ENCODE results near the gene POLR2L. TPM values are rescaled to one million over a fixed set of nuclear protein-coding genes. Genes with fewer than 3 reads are reported as not detected.

The POLR2L gene
- total RNA-seq, 2 experiments from 2014 or later, result 127 to 140 TPM

DNA sequence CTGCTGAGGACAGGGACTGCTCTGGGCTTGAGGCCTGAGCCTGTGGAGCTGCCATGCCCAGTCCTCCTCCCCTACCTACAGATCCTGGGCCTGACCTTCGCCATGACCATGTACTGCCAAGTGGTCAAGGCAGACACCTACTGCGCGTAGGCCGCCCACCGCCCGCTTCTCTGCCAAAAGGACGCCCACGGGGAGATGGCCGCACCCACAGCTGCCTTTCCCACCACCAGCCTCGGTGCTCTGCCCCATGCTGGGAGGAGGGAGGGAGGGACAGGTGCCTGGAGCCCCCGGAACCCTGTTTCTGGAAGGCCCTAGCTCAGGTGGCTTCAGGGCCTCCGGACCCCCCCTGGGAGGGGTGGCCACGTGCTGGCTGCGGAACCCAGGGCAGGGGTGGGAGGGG, 24.2 kb upstream of the POLR2L start:
- H3K4me3 Mint-ChIP-seq, result no peak overlapping the region
- H3K27ac Mint-ChIP-seq, result no peak overlapping the region
- DNase-seq, result no peak
- ChIA-PET POLR2A (no interaction called here), CTCF (no interaction called here)
- ATAC-seq, result no peak
- H3K27me3 Mint-ChIP-seq (ENCODE audit: low read depth), result no peaks in the 10 kb centered on the region
- H3K9me3 Mint-ChIP-seq (ENCODE audit: insufficient read depth), result no peaks in the 10 kb centered on the region
- H3K36me3 Mint-ChIP-seq (ENCODE audit: low read depth), result no peaks in the 10 kb centered on the region
- no peaks in the 10 kb centered on the region for H3K4me1 Mint-ChIP-seq (ENCODE audit: low read depth)

DNA sequence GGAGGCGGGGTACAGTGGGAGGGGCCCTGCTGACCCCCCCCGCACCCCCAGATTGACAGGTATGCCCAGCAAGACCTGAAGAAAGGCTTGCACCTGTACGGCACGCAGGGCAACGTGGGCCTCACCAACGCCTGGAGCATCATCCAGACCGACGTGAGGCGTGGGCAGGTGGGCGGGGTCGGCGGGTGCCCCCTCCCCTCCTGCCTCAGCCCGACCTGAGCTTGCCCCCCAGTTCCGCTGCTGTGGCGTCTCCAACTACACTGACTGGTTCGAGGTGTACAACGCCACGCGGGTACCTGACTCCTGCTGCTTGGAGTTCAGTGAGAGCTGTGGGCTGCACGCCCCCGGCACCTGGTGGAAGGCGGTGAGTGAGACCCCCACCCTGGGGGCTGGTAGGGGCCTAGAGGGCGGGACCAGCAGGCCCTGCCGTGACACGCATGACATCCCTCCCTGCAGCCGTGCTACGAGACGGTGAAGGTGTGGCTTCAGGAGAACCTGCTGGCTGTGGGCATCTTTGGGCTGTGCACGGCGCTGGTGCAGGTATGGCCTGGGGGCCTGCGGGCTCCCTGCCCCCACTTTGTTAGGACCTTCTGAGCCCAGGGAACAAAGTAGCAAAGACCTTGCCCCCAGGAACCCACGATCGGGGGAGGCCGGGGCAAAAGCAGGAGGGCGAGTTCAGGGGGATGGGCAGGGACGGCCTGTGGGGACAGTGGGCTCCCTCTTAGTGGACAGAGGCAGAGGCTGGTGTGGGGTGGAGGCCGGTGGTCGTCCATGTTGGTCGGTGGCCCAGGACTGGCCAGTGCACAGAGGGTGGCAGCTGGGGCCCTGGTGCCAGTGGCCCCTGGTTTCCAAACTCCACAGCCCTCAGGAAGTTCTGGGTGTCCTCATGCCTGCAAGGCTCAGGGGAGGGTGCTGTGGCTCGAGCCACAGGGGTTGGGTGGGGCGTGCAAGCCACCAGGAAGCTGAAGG, 23.4 kb upstream of the POLR2L start:
- no peak overlapping the region for H3K4me3 Mint-ChIP-seq
- POLR2A ChIA-PET, result no interaction called here
- no peaks in the 10 kb centered on the region for H3K4me1 Mint-ChIP-seq (ENCODE audit: low read depth)
- ATAC-seq, result no peak
- H3K27me3 Mint-ChIP-seq (ENCODE audit: low read depth), result no peaks in the 10 kb centered on the region
- CTCF ChIA-PET, result no interaction called here
- no peaks in the 10 kb centered on the region for H3K9me3 Mint-ChIP-seq (ENCODE audit: insufficient read depth)
- no peak overlapping the region for H3K27ac Mint-ChIP-seq
- H3K36me3 Mint-ChIP-seq (ENCODE audit: low read depth), result no peaks in the 10 kb centered on the region
- no peak for DNase-seq

GRCh38 chr11:864898-865297, 22.6 kb upstream of the POLR2L start:
- no peaks in the 10 kb centered on the region for H3K9me3 Mint-ChIP-seq (ENCODE audit: insufficient read depth)
- ChIA-PET CTCF (no interaction called here), POLR2A (no interaction called here)
- ATAC-seq (no peak), DNase-seq (no peak)
- H3K27me3 Mint-ChIP-seq (ENCODE audit: low read depth), result no peaks in the 10 kb centered on the region
- no peak overlapping the region for H3K27ac Mint-ChIP-seq
- H3K4me3 Mint-ChIP-seq, result no peak overlapping the region
- no peaks in the 10 kb centered on the region for H3K36me3 Mint-ChIP-seq (ENCODE audit: low read depth)
- H3K4me1 Mint-ChIP-seq (ENCODE audit: low read depth), result no peaks in the 10 kb centered on the region

- H3K27ac Mint-ChIP-seq, result no peak overlapping the region
- H3K9me3 Mint-ChIP-seq (ENCODE audit: insufficient read depth), result no peaks in the 10 kb centered on the region
- H3K36me3 Mint-ChIP-seq (ENCODE audit: low read depth), result no peaks in the 10 kb centered on the region
- DNase-seq (no peak), ATAC-seq (no peak)
- H3K4me3 Mint-ChIP-seq, result no peak overlapping the region
- no peaks in the 10 kb centered on the region for H3K4me1 Mint-ChIP-seq (ENCODE audit: low read depth)
- ChIA-PET POLR2A (no interaction called here), CTCF (no interaction called here)
- no peaks in the 10 kb centered on the region for H3K27me3 Mint-ChIP-seq (ENCODE audit: low read depth)
Measured at GRCh38 chr11:863910-864827, 21.8 kb upstream of the POLR2L start.

GRCh38 chr11:863023-863909, 20.9 kb upstream of the POLR2L start:
- ChIA-PET CTCF (no interaction called here), POLR2A (no interaction called here)
- Mint-ChIP-seq H3K9me3 (ENCODE audit: insufficient read depth) (no peaks in the 10 kb centered on the region), H3K27me3 (ENCODE audit: low read depth) (no peaks in the 10 kb centered on the region), H3K27ac (no peak overlapping the region), H3K4me3 (no peak overlapping the region), H3K4me1 (ENCODE audit: low read depth) (no peaks in the 10 kb centered on the region), H3K36me3 (ENCODE audit: low read depth) (no peaks in the 10 kb centered on the region)
- ATAC-seq, result no peak
- no peak for DNase-seq

DNA sequence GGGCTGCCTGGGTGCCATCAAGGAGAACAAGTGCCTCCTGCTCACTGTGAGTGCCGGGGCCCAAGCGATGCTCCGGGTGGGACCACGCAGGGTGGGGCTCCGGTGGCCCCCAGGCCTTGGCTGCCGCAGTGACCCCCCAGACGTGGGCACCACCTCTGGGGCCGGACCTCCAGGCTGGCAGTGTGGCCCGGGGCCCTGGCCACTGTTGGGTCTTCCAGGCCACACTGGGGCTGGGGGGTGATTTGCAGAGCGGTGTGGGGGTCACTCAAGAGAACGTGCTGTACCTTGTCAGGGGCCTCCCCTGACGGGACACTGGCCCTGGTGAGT, 20.3 kb upstream of the POLR2L start:
- Mint-ChIP-seq H3K4me1 (ENCODE audit: low read depth) (no peaks in the 10 kb centered on the region), H3K27ac (no peak overlapping the region), H3K9me3 (ENCODE audit: insufficient read depth) (no peaks in the 10 kb centered on the region), H3K36me3 (ENCODE audit: low read depth) (no peaks in the 10 kb centered on the region), H3K4me3 (no peak overlapping the region), H3K27me3 (ENCODE audit: low read depth) (no peaks in the 10 kb centered on the region)
- ChIA-PET POLR2A (no interaction called here), CTCF (no interaction called here)
- DNase-seq, result no peak
- no peak for ATAC-seq

DNA sequence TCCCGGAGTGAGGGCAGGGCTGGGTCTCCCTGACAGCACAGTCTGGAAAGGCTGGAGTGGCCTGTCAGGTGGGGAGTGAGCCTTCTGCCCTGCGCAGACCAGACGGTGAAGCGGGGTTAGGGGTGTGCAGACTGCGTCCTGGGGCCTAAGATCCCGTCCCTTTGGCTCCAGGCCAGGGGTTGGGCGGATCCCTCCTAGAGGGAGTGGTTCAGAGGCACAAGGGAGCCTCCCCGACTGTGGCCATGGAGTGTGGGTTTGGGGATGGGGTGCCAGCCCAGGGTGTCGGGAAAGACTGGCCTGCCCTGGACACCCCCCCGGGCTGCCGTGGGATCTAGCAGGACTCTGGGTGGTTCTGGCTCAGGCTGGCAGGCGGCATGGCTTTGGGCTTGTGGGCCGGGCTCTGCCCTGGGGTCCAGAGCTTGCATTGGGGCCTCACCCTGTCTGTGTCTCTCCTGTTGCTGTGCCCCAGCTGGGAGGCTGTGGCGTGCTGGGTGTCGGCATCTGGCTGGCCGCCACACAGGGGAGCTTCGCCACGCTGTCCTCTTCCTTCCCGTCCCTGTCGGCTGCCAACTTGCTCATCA, 19.8 kb upstream of the POLR2L start:
- H3K4me3 Mint-ChIP-seq, result no peak overlapping the region
- H3K27me3 Mint-ChIP-seq (ENCODE audit: low read depth), result no peaks in the 10 kb centered on the region
- DNase-seq (no peak), ATAC-seq (no peak)
- no peaks in the 10 kb centered on the region for H3K36me3 Mint-ChIP-seq (ENCODE audit: low read depth)
- no peaks in the 10 kb centered on the region for H3K9me3 Mint-ChIP-seq (ENCODE audit: insufficient read depth)
- ChIA-PET CTCF (no interaction called here), POLR2A (no interaction called here)
- H3K4me1 Mint-ChIP-seq (ENCODE audit: low read depth), result no peaks in the 10 kb centered on the region
- H3K27ac Mint-ChIP-seq, result no peak overlapping the region

- POLR2A ChIA-PET, result interaction anchor here (0.8 kb wide), 1 partner anchor 34 kb away, joined by 3 read pairs; no protein-coding TSS in a partner anchor
- Mint-ChIP-seq H3K9me3 (ENCODE audit: insufficient read depth) (no peaks in the 10 kb centered on the region), H3K36me3 (ENCODE audit: low read depth) (no peaks in the 10 kb centered on the region), H3K4me1 (ENCODE audit: low read depth) (no peaks in the 10 kb centered on the region), H3K4me3 (no peak overlapping the region), H3K27me3 (ENCODE audit: low read depth) (no peaks in the 10 kb centered on the region), H3K27ac (no peak overlapping the region)
- no peak for DNase-seq
- CTCF ChIA-PET, result no interaction called here
- no peak for ATAC-seq
Measured at GRCh38 chr11:861105-861479, 18.8 kb upstream of the POLR2L start.

- no peak for ATAC-seq
- CTCF ChIA-PET, result no interaction called here
- H3K36me3 Mint-ChIP-seq (ENCODE audit: low read depth), result no peaks in the 10 kb centered on the region
Measured at GRCh38 chr11:860234-861104, 18.1 kb upstream of the POLR2L start.

DNA sequence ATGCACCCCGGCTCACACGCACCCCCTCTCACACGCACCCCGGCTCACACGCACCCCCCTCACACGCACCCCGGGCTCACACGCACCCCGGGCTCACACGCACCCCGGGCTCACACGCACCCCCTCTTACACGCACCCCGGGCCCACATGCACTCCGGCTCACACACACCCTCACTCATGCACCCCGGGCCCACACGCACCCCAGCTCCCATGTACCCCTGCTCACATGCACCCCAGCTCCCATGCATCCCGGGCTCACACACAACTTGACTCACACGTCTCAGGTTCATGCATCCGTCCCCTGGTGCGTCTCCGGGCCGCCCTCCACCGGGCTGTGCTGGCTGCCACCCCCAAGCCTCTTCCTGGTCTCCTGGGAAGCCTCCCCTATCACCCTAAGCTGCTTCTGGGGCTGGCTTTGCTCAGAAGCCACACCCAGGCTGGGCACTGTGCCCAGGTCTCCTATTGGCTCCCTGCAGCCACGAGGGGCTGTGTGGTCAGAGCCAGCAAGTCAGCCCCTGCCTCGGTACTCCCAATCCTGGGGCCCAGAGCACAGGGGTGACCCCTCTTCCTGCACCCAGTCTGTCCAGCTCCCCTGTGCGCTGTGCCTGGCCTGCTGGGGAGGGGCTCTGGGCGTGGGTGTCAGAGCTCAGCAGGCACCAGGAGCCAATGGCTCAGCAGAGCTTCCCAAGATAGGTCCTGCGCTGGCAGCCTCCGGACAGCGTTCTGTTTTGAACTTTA, 17.2 kb upstream of the POLR2L start:
- no peaks in the 10 kb centered on the region for H3K9me3 Mint-ChIP-seq (ENCODE audit: insufficient read depth)
- H3K36me3 Mint-ChIP-seq (ENCODE audit: low read depth), result no peaks in the 10 kb centered on the region
- ChIA-PET POLR2A (interaction anchor here (0.9 kb wide), 1 partner anchor 51 kb away, joined by 3 read pairs; the partner anchor contains the start of gene CHID1), CTCF (no interaction called here)
- no peak for DNase-seq
- ATAC-seq, result no peak
- H3K4me1 Mint-ChIP-seq (ENCODE audit: low read depth), result no peaks in the 10 kb centered on the region
- H3K27ac Mint-ChIP-seq, result no peak overlapping the region
- no peaks in the 10 kb centered on the region for H3K27me3 Mint-ChIP-seq (ENCODE audit: low read depth)
- H3K4me3 Mint-ChIP-seq, result no peak overlapping the region

More at GRCh38 chr11:860234-861104, 18.1 kb upstream of the POLR2L start:
- Mint-ChIP-seq H3K27me3 (ENCODE audit: low read depth) (no peaks in the 10 kb centered on the region), H3K27ac (no peak overlapping the region), H3K4me3 (no peak overlapping the region), H3K9me3 (ENCODE audit: insufficient read depth) (no peaks in the 10 kb centered on the region), H3K4me1 (ENCODE audit: low read depth) (no peaks in the 10 kb centered on the region)
- no peak for DNase-seq
- POLR2A ChIA-PET, result interaction anchor here (0.8 to 0.9 kb wide), 2 partner anchors 35 to 50 kb away, joined by 3 read pairs; partner anchors contain the start of gene CHID1

Measured in activated CD8-positive, alpha-beta T cell treated with anti-CD3 and anti-CD28 coated beads, Interleukin-2, amount 10 ng/mL, durations not matched to agents 7 days and 5 days (primary cell).